ENCODE measurements around the gene USP17L18.
"Not testable (repeated sequence)": the region's sequence is repeated elsewhere in the genome, so short reads cannot be mapped to it uniquely, and the experiment has no call there.

The USP17L18 gene, protein sequence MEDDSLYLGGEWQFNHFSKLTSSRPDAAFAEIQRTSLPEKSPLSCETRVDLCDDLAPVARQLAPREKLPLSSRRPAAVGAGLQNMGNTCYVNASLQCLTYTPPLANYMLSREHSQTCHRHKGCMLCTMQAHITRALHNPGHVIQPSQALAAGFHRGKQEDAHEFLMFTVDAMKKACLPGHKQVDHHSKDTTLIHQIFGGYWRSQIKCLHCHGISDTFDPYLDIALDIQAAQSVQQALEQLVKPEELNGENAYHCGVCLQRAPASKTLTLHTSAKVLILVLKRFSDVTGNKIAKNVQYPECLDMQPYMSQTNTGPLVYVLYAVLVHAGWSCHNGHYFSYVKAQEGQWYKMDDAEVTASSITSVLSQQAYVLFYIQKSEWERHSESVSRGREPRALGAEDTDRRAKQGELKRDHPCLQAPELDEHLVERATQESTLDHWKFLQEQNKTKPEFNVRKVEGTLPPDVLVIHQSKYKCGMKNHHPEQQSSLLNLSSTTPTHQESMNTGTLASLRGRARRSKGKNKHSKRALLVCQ

DNA sequence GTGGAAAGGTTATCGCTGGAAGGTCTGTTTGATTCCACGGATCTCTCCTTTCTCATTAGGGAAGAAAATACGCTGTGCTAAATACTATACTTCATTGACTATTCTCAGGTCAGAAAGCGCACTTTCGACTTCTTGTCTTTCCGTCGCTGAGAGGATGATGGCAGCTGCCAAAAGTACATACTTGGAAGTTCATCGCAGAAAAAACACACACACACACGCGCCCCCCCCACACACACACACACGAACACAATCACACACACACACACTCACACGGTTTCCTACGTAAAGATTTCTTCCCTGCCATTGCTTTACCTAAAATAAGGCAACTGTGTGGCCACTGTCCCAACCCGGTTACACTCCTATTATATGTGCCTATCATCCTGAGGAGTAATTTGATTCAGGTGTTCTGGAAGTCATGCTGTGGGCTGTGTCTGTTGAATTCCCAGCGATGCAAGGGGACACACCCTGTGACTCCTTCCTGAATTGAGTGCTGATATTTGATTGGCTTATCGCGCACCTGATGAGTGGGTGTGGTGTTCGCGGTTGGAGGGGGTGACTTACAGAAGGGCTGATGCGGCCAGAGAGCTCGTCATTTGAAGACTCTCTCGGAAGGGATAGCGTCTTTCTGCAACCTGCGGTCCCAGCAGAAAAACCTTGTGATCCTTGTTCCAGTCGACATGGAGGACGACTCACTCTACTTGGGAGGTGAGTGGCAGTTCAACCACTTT, at the start of gene USP17L18:
USP17L18 (plus strand) TSS at position 678 of the 728 bp plus-strand sequence; CDS start at position 678, 0 bp downstream.
- H3K4me1 ChIP-seq (ENCODE audit: control insufficient read depth, insufficient read depth, low read length); H3K4me3 ChIP-seq (ENCODE audit: low read depth, low read length); H3K36me3 ChIP-seq (ENCODE audit: control insufficient read depth, insufficient read depth, low read length); H3K27ac ChIP-seq (ENCODE audit: low read depth, low read length); H3K27me3 ChIP-seq (ENCODE audit: control insufficient read depth, insufficient read depth, low read length); H3K9ac ChIP-seq (ENCODE audit: low read length); H3K9me3 ChIP-seq (ENCODE audit: control insufficient read depth, insufficient read depth, low read depth, low read length): not testable (repeated sequence)

DNA sequence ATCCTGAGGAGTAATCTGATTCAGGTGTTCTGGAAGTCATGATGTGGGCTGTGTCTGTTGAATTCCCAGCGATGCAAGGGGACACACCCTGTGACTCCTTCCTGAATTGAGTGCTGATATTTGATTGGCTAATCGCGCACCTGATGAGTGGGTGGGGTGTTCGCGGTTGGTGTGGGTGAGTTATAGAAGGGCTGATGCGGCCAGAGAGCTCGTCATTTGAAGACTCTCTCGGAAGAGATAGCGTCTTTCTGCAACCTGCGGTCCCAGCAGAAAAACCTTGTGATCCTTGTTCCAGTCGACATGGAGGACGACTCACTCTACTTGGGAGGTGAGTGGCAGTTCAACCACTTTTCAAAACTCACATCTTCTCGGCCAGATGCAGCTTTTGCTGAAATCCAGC, 38.1 kb upstream of the USP17L18 start, which contains the start of gene USP17L10:
USP17L10 (plus strand) TSS at position 301 of the 400 bp plus-strand sequence; CDS start at position 301, 0 bp downstream.
- not testable (repeated sequence) for H3K4me3 ChIP-seq (ENCODE audit: low read depth, low read length); H3K4me1 ChIP-seq (ENCODE audit: control insufficient read depth, insufficient read depth, low read length); H3K27ac ChIP-seq (ENCODE audit: low read depth, low read length); H3K9ac ChIP-seq (ENCODE audit: low read length); H3K27me3 ChIP-seq (ENCODE audit: control insufficient read depth, insufficient read depth, low read length); H3K9me3 ChIP-seq (ENCODE audit: control insufficient read depth, insufficient read depth, low read depth, low read length); H3K36me3 ChIP-seq (ENCODE audit: control insufficient read depth, insufficient read depth, low read length)

DNA sequence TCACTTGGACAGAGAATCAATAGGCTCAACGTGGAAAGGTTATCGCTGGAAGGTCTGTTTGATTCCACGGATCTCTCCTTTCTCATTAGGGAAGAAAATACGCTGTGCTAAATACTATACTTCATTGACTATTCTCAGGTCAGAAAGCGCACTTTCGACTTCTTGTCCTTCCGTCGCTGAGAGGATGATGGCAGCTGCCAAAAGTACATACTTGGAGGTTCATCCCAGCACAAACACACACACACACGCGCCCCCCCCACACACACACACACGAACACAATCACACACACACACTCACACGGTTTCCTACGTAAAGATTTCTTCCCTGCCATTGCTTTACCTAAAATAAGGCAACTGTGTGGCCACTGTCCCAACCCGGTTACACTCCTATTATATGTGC, 33.7 kb upstream of the USP17L18 start:
- H3K27me3 ChIP-seq (ENCODE audit: control insufficient read depth, insufficient read depth, low read length); H3K4me3 ChIP-seq (ENCODE audit: low read depth, low read length); H3K36me3 ChIP-seq (ENCODE audit: control insufficient read depth, insufficient read depth, low read length); H3K9ac ChIP-seq (ENCODE audit: low read length); H3K27ac ChIP-seq (ENCODE audit: low read depth, low read length); H3K4me1 ChIP-seq (ENCODE audit: control insufficient read depth, insufficient read depth, low read length); H3K9me3 ChIP-seq (ENCODE audit: control insufficient read depth, insufficient read depth, low read depth, low read length): not testable (repeated sequence)

DNA sequence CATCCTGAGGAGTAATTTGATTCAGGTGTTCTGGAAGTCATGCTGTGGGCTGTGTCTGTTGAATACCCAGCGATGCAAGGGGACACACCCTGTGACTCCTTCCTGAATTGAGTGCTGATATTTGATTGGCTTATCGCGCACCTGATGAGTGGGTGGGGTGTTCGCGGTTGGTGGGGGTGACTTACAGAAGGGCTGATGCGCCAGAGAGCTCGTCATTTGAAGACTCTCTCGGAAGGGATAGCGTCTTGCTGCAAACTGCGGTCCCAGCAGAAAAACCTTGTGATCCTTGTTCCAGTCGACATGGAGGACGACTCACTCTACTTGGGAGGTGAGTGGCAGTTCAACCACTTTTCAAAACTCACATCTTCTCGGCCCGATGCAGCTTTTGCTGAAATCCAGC, 33.3 kb upstream of the USP17L18 start, which contains the start of gene USP17L11:
USP17L11 (plus strand) TSS at position 301 of the 400 bp plus-strand sequence; CDS start at position 301, 0 bp downstream.
- not testable (repeated sequence) for H3K27ac ChIP-seq (ENCODE audit: low read depth, low read length); H3K27me3 ChIP-seq (ENCODE audit: control insufficient read depth, insufficient read depth, low read length)

DNA sequence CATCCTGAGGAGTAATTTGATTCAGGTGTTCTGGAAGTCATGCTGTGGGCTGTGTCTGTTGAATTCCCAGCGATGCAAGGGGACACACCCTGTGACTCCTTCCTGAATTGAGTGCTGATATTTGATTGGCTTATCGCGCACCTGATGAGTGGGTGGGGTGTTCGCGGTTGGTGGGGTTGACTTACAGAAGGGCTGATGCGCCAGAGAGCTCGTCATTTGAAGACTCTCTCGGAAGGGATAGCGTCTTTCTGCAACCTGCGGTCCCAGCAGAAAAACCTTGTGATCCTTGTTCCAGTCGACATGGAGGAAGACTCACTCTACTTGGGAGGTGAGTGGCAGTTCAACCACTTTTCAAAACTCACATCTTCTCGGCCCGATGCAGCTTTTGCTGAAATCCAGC, 28.6 kb upstream of the USP17L18 start, which contains the start of gene USP17L12:
USP17L12 (plus strand) TSS at position 301 of the 400 bp plus-strand sequence; CDS start at position 301, 0 bp downstream.
- not testable (repeated sequence) for H3K27ac ChIP-seq (ENCODE audit: low read depth, low read length); H3K36me3 ChIP-seq (ENCODE audit: control insufficient read depth, insufficient read depth, low read length); H3K27me3 ChIP-seq (ENCODE audit: control insufficient read depth, insufficient read depth, low read length); H3K9ac ChIP-seq (ENCODE audit: low read length); H3K4me3 ChIP-seq (ENCODE audit: low read depth, low read length); H3K9me3 ChIP-seq (ENCODE audit: control insufficient read depth, insufficient read depth, low read depth, low read length); H3K4me1 ChIP-seq (ENCODE audit: control insufficient read depth, insufficient read depth, low read length)

More for the DNA sequence above, 33.3 kb upstream of the USP17L18 start, which contains the start of gene USP17L11:
- H3K4me1 ChIP-seq (ENCODE audit: control insufficient read depth, insufficient read depth, low read length); H3K9ac ChIP-seq (ENCODE audit: low read length); H3K9me3 ChIP-seq (ENCODE audit: control insufficient read depth, insufficient read depth, low read depth, low read length); H3K36me3 ChIP-seq (ENCODE audit: control insufficient read depth, insufficient read depth, low read length); H3K4me3 ChIP-seq (ENCODE audit: low read depth, low read length): not testable (repeated sequence)

DNA sequence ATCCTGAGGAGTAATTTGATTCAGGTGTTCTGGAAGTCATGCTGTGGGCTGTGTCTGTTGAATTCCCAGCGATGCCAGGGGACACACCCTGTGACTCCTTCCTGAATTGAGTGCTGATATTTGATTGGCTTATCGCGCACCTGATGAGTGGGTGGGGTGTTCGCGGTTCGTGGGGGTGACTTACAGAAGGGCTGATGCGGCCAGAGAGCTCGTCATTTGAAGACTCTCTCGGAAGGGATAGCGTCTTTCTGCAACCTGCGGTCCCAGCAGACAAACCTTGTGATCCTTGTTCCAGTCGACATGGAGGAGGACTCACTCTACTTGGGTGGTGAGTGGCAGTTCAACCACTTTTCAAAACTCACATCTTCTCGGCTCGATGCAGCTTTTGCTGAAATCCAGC, 23.8 kb upstream of the USP17L18 start, which contains the start of gene USP17L13:
USP17L13 (plus strand) TSS at position 301 of the 400 bp plus-strand sequence; CDS start at position 301, 0 bp downstream.
- H3K4me3 ChIP-seq (ENCODE audit: low read depth, low read length); H3K27me3 ChIP-seq (ENCODE audit: control insufficient read depth, insufficient read depth, low read length): not testable (repeated sequence)

DNA sequence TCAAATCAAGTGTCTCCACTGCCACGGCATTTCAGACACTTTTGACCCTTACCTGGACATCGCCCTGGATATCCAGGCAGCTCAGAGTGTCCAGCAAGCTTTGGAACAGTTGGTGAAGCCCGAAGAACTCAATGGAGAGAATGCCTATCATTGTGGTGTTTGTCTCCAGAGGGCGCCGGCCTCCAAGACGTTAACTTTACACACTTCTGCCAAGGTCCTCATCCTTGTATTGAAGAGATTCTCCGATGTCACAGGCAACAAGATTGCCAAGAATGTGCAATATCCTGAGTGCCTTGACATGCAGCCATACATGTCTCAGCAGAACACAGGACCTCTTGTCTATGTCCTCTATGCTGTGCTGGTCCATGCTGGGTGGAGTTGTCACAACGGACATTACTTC, 18.2 kb upstream of the USP17L18 start:
- not testable (repeated sequence) for H3K4me3 ChIP-seq (ENCODE audit: low read depth, low read length); H3K36me3 ChIP-seq (ENCODE audit: control insufficient read depth, insufficient read depth, low read length); H3K9ac ChIP-seq (ENCODE audit: low read length); H3K27ac ChIP-seq (ENCODE audit: low read depth, low read length); H3K9me3 ChIP-seq (ENCODE audit: control insufficient read depth, insufficient read depth, low read depth, low read length); H3K27me3 ChIP-seq (ENCODE audit: control insufficient read depth, insufficient read depth, low read length); H3K4me1 ChIP-seq (ENCODE audit: control insufficient read depth, insufficient read depth, low read length)

More for the DNA sequence above, 23.8 kb upstream of the USP17L18 start, which contains the start of gene USP17L13:
- H3K9me3 ChIP-seq (ENCODE audit: control insufficient read depth, insufficient read depth, low read depth, low read length); H3K36me3 ChIP-seq (ENCODE audit: control insufficient read depth, insufficient read depth, low read length); H3K9ac ChIP-seq (ENCODE audit: low read length); H3K4me1 ChIP-seq (ENCODE audit: control insufficient read depth, insufficient read depth, low read length); H3K27ac ChIP-seq (ENCODE audit: low read depth, low read length): not testable (repeated sequence)

DNA sequence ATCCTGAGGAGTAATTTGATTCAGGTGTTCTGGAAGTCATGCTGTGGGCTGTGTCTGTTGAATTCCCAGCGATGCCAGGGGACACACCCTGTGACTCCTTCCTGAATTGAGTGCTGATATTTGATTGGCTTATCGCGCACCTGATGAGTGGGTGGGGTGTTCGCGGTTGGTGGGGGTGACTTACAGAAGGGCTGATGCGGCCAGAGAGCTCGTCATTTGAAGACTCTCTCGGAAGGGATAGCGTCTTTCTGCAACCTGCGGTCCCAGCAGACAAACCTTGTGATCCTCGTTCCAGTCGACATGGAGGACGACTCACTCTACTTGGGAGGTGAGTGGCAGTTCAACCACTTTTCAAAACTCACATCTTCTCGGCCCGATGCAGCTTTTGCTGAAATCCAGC, 14.3 kb upstream of the USP17L18 start, which contains the start of gene USP17L15:
USP17L15 (plus strand) TSS at position 301 of the 400 bp plus-strand sequence; CDS start at position 301, 0 bp downstream.
- not testable (repeated sequence) for H3K9me3 ChIP-seq (ENCODE audit: control insufficient read depth, insufficient read depth, low read depth, low read length); H3K36me3 ChIP-seq (ENCODE audit: control insufficient read depth, insufficient read depth, low read length); H3K4me1 ChIP-seq (ENCODE audit: control insufficient read depth, insufficient read depth, low read length); H3K4me3 ChIP-seq (ENCODE audit: low read depth, low read length); H3K9ac ChIP-seq (ENCODE audit: low read length); H3K27ac ChIP-seq (ENCODE audit: low read depth, low read length); H3K27me3 ChIP-seq (ENCODE audit: control insufficient read depth, insufficient read depth, low read length)

DNA sequence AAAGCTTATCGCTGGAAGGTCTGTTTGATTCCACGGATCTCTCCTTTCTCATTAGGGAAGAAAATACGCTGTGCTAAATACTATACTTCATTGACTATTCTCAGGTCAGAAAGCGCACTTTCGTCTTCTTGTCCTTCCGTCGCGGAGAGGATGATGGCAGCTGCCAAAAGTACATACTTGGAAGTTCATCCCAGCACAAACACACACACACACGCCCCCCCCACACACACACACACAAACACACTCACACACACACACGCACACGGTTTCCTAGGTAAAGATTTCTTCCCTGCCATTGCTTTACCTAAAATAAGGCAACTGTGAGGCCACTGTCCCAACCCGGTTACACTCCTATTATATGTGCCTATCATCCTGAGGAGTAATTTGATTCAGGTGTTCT, 10.0 kb upstream of the USP17L18 start:
- not testable (repeated sequence) for H3K27ac ChIP-seq (ENCODE audit: low read depth, low read length); H3K36me3 ChIP-seq (ENCODE audit: control insufficient read depth, insufficient read depth, low read length); H3K27me3 ChIP-seq (ENCODE audit: control insufficient read depth, insufficient read depth, low read length); H3K9me3 ChIP-seq (ENCODE audit: control insufficient read depth, insufficient read depth, low read depth, low read length); H3K4me3 ChIP-seq (ENCODE audit: low read depth, low read length); H3K4me1 ChIP-seq (ENCODE audit: control insufficient read depth, insufficient read depth, low read length); H3K9ac ChIP-seq (ENCODE audit: low read length)

DNA sequence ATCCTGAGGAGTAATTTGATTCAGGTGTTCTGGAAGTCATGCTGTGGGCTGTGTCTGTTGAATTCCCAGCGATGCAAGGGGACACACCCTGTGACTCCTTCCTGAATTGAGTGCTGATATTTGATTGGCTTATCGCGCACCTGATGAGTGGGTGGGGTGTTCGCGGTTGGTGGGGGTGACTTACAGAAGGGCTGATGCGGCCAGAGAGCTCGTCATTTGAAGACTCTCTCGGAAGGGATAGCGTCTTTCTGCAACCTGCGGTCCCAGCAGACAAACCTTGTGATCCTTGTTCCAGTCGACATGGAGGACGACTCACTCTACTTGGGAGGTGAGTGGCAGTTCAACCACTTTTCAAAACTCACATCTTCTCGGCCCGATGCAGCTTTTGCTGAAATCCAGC, 4.9 kb upstream of the USP17L18 start, which contains the start of gene USP17L17:
USP17L17 (plus strand) TSS at position 301 of the 400 bp plus-strand sequence; CDS start at position 301, 0 bp downstream.
- not testable (repeated sequence) for H3K4me3 ChIP-seq (ENCODE audit: low read depth, low read length); H3K27me3 ChIP-seq (ENCODE audit: control insufficient read depth, insufficient read depth, low read length); H3K4me1 ChIP-seq (ENCODE audit: control insufficient read depth, insufficient read depth, low read length); H3K27ac ChIP-seq (ENCODE audit: low read depth, low read length); H3K9me3 ChIP-seq (ENCODE audit: control insufficient read depth, insufficient read depth, low read depth, low read length); H3K36me3 ChIP-seq (ENCODE audit: control insufficient read depth, insufficient read depth, low read length); H3K9ac ChIP-seq (ENCODE audit: low read length)

All from HUES6 (cell line).